Measurements from ENCODE around the gene MYOT.

DNA sequence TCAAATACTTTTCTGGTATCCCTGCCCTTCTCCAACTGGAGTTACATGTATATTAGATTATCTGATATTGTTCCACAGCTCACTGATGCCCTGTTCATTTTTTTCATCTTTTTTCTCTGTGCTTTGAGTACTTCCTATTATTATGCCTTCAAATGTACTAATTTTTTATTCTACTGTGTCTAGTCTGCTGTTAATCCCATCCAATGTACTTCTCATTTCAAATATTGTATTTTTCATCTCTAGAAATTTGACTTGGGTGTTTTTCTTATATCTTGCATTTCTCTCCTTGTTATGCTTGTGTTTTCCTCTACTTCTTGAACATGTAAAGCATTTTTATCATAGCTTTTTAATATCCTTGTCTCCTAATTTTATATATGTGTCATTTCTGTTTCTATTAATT, 41.6 kb upstream of the MYOT start:
- TF ChIP-seq EZH2 (IDR thresholded peaks at IDR 0.05; ENCODE audit: insufficient read depth, poor library complexity, severe bottlenecking): no peak
- TF ChIP-seq EZH2phosphoT487 (IDR thresholded peaks at IDR 0.05; ENCODE audit: insufficient read depth, low read depth): no peak

Data from GM23248 (cell line).